Measurements from ENCODE around the gene SRD5A3.
A peak's percentile ranks its signal among the peaks of the same experiment; 100 is the strongest.

DNA sequence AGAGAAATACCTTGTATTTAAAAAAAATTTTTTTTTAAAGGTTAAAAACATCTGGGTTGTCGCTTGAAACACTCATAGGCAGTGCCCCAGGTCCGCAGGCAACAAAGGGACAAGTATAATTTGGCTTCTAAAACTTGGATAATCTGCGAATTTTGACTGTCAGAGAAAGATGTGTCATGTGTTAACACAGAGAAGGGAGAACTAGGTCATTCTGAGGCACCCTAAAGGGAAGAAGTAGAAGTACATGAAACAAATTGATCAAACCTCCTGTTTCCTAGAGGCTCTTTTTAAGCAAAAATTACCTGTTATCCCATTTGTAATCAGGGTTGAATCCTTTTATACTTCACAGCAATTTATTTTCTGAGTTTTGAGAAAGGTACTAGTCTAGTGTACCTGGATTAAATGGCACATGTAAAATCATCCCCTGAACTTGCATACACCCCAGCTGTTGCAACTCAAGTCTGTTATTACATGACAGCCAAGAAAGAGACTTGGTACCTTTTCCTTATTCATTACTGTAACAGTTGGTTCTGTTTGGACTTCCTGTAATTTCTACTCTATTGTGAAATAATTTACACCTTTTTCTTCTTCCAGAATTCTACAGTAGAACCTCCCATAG lies 1.7 kb downstream of the SRD5A3 start:
- TF ChIP-seq, protein P1, sequence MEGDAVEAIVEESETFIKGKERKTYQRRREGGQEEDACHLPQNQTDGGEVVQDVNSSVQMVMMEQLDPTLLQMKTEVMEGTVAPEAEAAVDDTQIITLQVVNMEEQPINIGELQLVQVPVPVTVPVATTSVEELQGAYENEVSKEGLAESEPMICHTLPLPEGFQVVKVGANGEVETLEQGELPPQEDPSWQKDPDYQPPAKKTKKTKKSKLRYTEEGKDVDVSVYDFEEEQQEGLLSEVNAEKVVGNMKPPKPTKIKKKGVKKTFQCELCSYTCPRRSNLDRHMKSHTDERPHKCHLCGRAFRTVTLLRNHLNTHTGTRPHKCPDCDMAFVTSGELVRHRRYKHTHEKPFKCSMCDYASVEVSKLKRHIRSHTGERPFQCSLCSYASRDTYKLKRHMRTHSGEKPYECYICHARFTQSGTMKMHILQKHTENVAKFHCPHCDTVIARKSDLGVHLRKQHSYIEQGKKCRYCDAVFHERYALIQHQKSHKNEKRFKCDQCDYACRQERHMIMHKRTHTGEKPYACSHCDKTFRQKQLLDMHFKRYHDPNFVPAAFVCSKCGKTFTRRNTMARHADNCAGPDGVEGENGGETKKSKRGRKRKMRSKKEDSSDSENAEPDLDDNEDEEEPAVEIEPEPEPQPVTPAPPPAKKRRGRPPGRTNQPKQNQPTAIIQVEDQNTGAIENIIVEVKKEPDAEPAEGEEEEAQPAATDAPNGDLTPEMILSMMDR (IDR thresholded peaks at IDR 0.05), result no peak
- TF ChIP-seq POLR2A (IDR thresholded peaks at IDR 0.05) (no peak), POLR2AphosphoS5 (IDR thresholded peaks at IDR 0.05) (peak; percentile 26)

Data from gastroesophageal sphincter (tissue), 3 donors.